IMR-90 (cell line): ENCODE data around the gene UTP18. TPM values are rescaled to one million over a fixed set of nuclear protein-coding genes. Genes with fewer than 3 reads are reported as not detected.

Source experiments
- ATAC-seq: fragments of 200-7000 bp; cut with Tn5 transposase; 2 replicates; pipeline ENCODE4 v1.9.1; 2020; ENCODE audit warnings: low read depth, mild to moderate bottlenecking, moderate library complexity
- BruUV-seq: library from RNA; stranded (reverse); fragments of 400-500 nt; replicated peaks from 2 replicates; lab custom pipeline; 2021; lab: Mats Ljungman, UMichigan
- CTCF ChIA-PET: fragments of 300-600 bp; formaldehyde crosslinking; extraction: SDS; loops from one replicate; lab custom pipeline; 2021; ENCODE audit warnings: antibody characterized with exemption; lab: Yijun Ruan, JAX
- POLR2A ChIA-PET: fragments of 300-600 bp; sonication (Branson Sonifier 250); formaldehyde crosslinking; loops from one replicate; lab custom pipeline; 2022; ENCODE audit warnings: antibody characterized with exemption; ENCODE audit not compliant: unreplicated experiment; lab: Charles Lee
- DNase-seq: peaks from one replicate; pipeline ENCODE4 v3.0.0; 2013
- H2AFZ ChIP-seq: replicated peaks from 2 replicates; pipeline ENCODE3; 2013; ENCODE audit warnings: low read length, mild to moderate bottlenecking; ENCODE audit not compliant: poor library complexity
- H2AK5ac ChIP-seq: 2 replicates; pipeline ENCODE4 v1.6.1; 2013; ENCODE audit warnings: low read depth, low read length, inconsistent platforms
- H2AK9ac ChIP-seq: replicated peaks from 2 replicates; pipeline ENCODE3; 2013; ENCODE audit warnings: mild to moderate bottlenecking, low read depth, low read length, moderate library complexity; ENCODE audit not compliant: poor library complexity
- H2BK120ac ChIP-seq: 2 replicates; pipeline ENCODE4 v1.6.1; 2013; ENCODE audit warnings: low read depth, low read length, inconsistent platforms
- H2BK15ac ChIP-seq: 3 replicates; pipeline ENCODE4 v1.6.1; 2013; ENCODE audit warnings: low read depth, low read length, inconsistent platforms
- H2BK20ac ChIP-seq: 2 replicates; pipeline ENCODE4 v1.6.1; 2013; ENCODE audit warnings: low read depth, mild to moderate bottlenecking, inconsistent platforms, low read length, moderate library complexity
- H2BK5ac ChIP-seq: 2 replicates; pipeline ENCODE4 v1.6.1; 2013; ENCODE audit warnings: mild to moderate bottlenecking, low read depth, low read length, inconsistent platforms; ENCODE audit not compliant: poor library complexity, severe bottlenecking
- H3K14ac ChIP-seq: replicated peaks from 2 replicates; pipeline ENCODE4 v1.6.1; 2013; ENCODE audit warnings: low read depth, low read length, inconsistent platforms
- H3K18ac ChIP-seq: 2 replicates; pipeline ENCODE4 v1.6.1; 2013; ENCODE audit warnings: low read depth, low read length, control low read depth
- H3K23ac ChIP-seq: 2 replicates; pipeline ENCODE4 v1.6.1; 2013; ENCODE audit warnings: low read depth, low read length, inconsistent platforms
- H3K27ac ChIP-seq: 2 replicates; pipeline ENCODE4 v1.5.1; 2013; ENCODE audit warnings: mild to moderate bottlenecking, control low read depth, low read length; ENCODE audit not compliant: insufficient read depth
- H3K27me3 ChIP-seq: 2 replicates; pipeline ENCODE4 v1.6.1; 2013; ENCODE audit warnings: low read length; ENCODE audit not compliant: control insufficient read depth, insufficient read depth
- H3K36me3 ChIP-seq: 2 replicates; pipeline ENCODE4 v1.6.1; 2013; ENCODE audit warnings: low read length, mixed read lengths; ENCODE audit not compliant: control insufficient read depth, insufficient read depth
- H3K4ac ChIP-seq: 2 replicates; pipeline ENCODE4 v1.6.1; 2013; ENCODE audit warnings: low read depth, low read length, inconsistent platforms
- H3K4me1 ChIP-seq: 2 replicates; pipeline ENCODE4 v1.6.1; 2013; ENCODE audit warnings: low read length, mixed read lengths; ENCODE audit not compliant: control insufficient read depth, insufficient read depth
- H3K4me2 ChIP-seq: 2 replicates; pipeline ENCODE4 v1.6.1; 2013; ENCODE audit warnings: low read depth, mild to moderate bottlenecking, control low read depth, low read length, moderate library complexity
- H3K4me3 ChIP-seq: 2 replicates; pipeline ENCODE4 v1.5.1; 2013; ENCODE audit warnings: low read depth, mild to moderate bottlenecking, control low read depth, low read length, moderate library complexity; ENCODE audit not compliant: insufficient read depth
- H3K56ac ChIP-seq: 2 replicates; pipeline ENCODE4 v1.6.1; 2013; ENCODE audit warnings: low read length, inconsistent platforms; ENCODE audit not compliant: insufficient read depth; ENCODE audit errors: extremely low read depth
- H3K79me1 ChIP-seq, 2 experiments: 2 replicates each; pipeline ENCODE4 v1.6.1; 2013; ENCODE audit warnings: low read length in 2 of 2, inconsistent platforms in 1 of 2, low read depth in 1 of 2
- H3K9ac ChIP-seq: 2 replicates; pipeline ENCODE4 v1.6.1; 2013; ENCODE audit warnings: low read depth, low read length, control low read depth
- H3K9me1 ChIP-seq: 2 replicates; pipeline ENCODE4 v1.6.1; 2013; ENCODE audit warnings: low read length, inconsistent platforms; ENCODE audit not compliant: insufficient read depth
- H3K9me3 ChIP-seq: 2 replicates; pipeline ENCODE4 v1.6.1; 2013; ENCODE audit warnings: low read length; ENCODE audit not compliant: control insufficient read depth, insufficient read depth
- H4K20me1 ChIP-seq: 2 replicates; pipeline ENCODE4 v1.6.1; 2013; ENCODE audit warnings: low read length, inconsistent platforms; ENCODE audit not compliant: insufficient read depth
- H4K5ac ChIP-seq: 2 replicates; pipeline ENCODE4 v1.6.1; 2013; ENCODE audit warnings: mild to moderate bottlenecking, low read depth, low read length, control low read depth
- H4K8ac ChIP-seq, 2 experiments: 2 replicates each; pipeline ENCODE4 v1.6.1; 2013; ENCODE audit warnings: low read depth in 2 of 2, low read length in 2 of 2, control low read depth in 1 of 2, inconsistent platforms in 1 of 2
- H4K91ac ChIP-seq: 2 replicates; pipeline ENCODE4 v1.6.1; 2013; ENCODE audit warnings: low read depth, low read length, inconsistent platforms; ENCODE audit not compliant: insufficient read depth
- BHLHE40 ChIP-seq: fragments of 150-350 bp; IDR thresholded peaks from 2 replicates; pipeline ENCODE4 v1.6.1; 2016; ENCODE audit warnings: mild to moderate bottlenecking, low read depth, low read length
- ELK1 ChIP-seq: fragments of 150-350 bp; IDR thresholded peaks from 2 replicates; pipeline ENCODE4 v1.6.1; 2016; ENCODE audit warnings: low read depth, mild to moderate bottlenecking, low read length, moderate library complexity, borderline replicate concordance
- FOS ChIP-seq: fragments of 150-350 bp; IDR thresholded peaks from 2 replicates; pipeline ENCODE4 v1.6.1; 2016; ENCODE audit warnings: low read depth, low read length
- MAFK ChIP-seq: IDR thresholded peaks from 2 replicates; pipeline ENCODE4 v1.6.1; 2012; ENCODE audit warnings: low read depth, low read length, improper control_type of control experiment
- MXI1 ChIP-seq: IDR thresholded peaks from 2 replicates; pipeline ENCODE4 v1.6.1; 2012; ENCODE audit warnings: low read depth, mild to moderate bottlenecking, low read length, moderate library complexity, borderline replicate concordance
- POLR2A ChIP-seq: IDR thresholded peaks from 2 replicates; pipeline ENCODE4 v1.6.1; 2012; ENCODE audit warnings: mild to moderate bottlenecking, low read depth, low read length
- RCOR1 ChIP-seq: IDR thresholded peaks from 2 replicates; pipeline ENCODE4 v1.6.1; 2012; ENCODE audit warnings: mild to moderate bottlenecking, low read length, improper control_type of control experiment; ENCODE audit not compliant: insufficient replicate concordance
- RFX5 ChIP-seq: IDR thresholded peaks from 2 replicates; pipeline ENCODE4 v1.8.0; 2012; ENCODE audit warnings: low read depth, mild to moderate bottlenecking, low read length, moderate library complexity
- WGBS, 2 experiments: methylation state at CpG; one replicate each; pipeline versions ENCODE4 v1.1.5 to v1.1.7; 2013; ENCODE audit warnings: missing lambda C conversion rate in 2 of 2; ENCODE audit not compliant: insufficient read length in 1 of 2; ENCODE audit errors: extremely low coverage in 2 of 2; 5-methylcytosine and 5-hydroxymethylcytosine counted together
- dilution Hi-C: fragments of 300-500 bp; cut with HindIII; formaldehyde crosslinking; loops from one replicate; pipeline ENCODE4 v1.14.3; 2018; ENCODE audit warnings: low sequenced_read_pairs; ENCODE audit not compliant: unreplicated experiment
- in situ Hi-C: fragments of 300-500 bp; cut with MboI; formaldehyde crosslinking; loops from 3 replicates; pipeline ENCODE4 v1.14.3; 2019; ENCODE audit warnings: low sequenced_read_pairs, inconsistent platforms, mixed read lengths
- intact Hi-C: fragments of 100-400 bp; cut with micrococcal nuclease; formaldehyde crosslinking; loops from 2 replicates; pipeline ENCODE4 v1.10.0; 2022
- polyA plus RNA-seq, 3 experiments: library from polyadenylated mRNA; depleted of rRNA; stranded (reverse); fragments of >200 nt; gene quantifications; 2 replicates each; pipeline ENCODE4 v1.2.3, GENCODE V29; 2012; ENCODE audit warnings: low replicate concordance in 1 of 3
- total RNA-seq: library from RNA; depleted of rRNA; stranded (reverse); fragments of >200 nt; gene quantifications from 2 replicates; pipeline ENCODE4 v1.2.3, GENCODE V29; 2012

Gene UTP18
- total and polyA plus RNA-seq, 2 of the 4 experiments (the other 2 are of a cell fraction): 17.7 to 22.4 TPM

GRCh38 chr17:51335883-51336822, 75.8 kb downstream of the UTP18 start:
- 60% methylated on average over 2 of the region's 5 CpGs; no CpG with 5 or more reads in 1 of the 2 experiments for WGBS, 2 experiments
- POLR2A ChIA-PET: no interaction called here

More at GRCh38 chr17:51335883-51336822, 75.8 kb downstream of the UTP18 start:
- Histone ChIP-seq H3K9me1 (no peaks in the 10 kb centered on the region; the same call in 1 of the 2 replicates), H3K36me3 (no peaks in the 10 kb centered on the region), H2BK15ac (no peak overlapping the region), H3K4ac (no peak overlapping the region), H4K5ac (no peak overlapping the region), H2AFZ (no peak overlapping the region), H3K9ac (no peak overlapping the region), H3K4me1 (no peaks in the 10 kb centered on the region), H3K18ac (no peak overlapping the region), H3K56ac (no peak overlapping the region), H2AK5ac (no peak overlapping the region), H3K79me1 (no peaks in the 10 kb centered on the region), H4K8ac (no peak overlapping the region), H4K91ac (no peak overlapping the region), H2BK5ac (no peak overlapping the region), H3K14ac (no peak overlapping the region), H3K9me3 (no peaks in the 10 kb centered on the region), H2BK20ac (no peak overlapping the region), H3K4me2 (no peak overlapping the region), H3K27ac (no peak overlapping the region), H3K27me3 (peaks cover 2% of the 10 kb centered on the region; the same call in 1 of the 2 replicates), H4K20me1 (no peaks in the 10 kb centered on the region), H2AK9ac (no peak overlapping the region), H3K4me3 (no peak overlapping the region), H3K23ac (no peak overlapping the region), H2BK120ac (no peak overlapping the region)
- CTCF ChIA-PET: no interaction called here
- intact Hi-C loops (no loop called here), dilution Hi-C loops (no loop called here), in situ Hi-C loops (no loop called here)
- no peak for TF ChIP-seq POLR2A
- no peak for TF ChIP-seq ELK1
- no peak for TF ChIP-seq FOS
- TF ChIP-seq RCOR1: no peak
- TF ChIP-seq BHLHE40: no peak
- no peak for TF ChIP-seq MXI1
- no peak for TF ChIP-seq RFX5
- TF ChIP-seq MAFK: no peak
- ATAC-seq: no peak
- DNase-seq: no peak
- BruUV-seq: no TSS peak
